NT2/D1 (cell line): Measurements from ENCODE around the gene CRYBG1.

Experiments
- SUZ12 ChIP-seq: IDR thresholded peaks from 2 replicates; pipeline ENCODE4 v1.6.1; 2011; ENCODE audit not compliant: insufficient read length, insufficient read depth; ENCODE audit errors: extremely low read depth
- YY1 ChIP-seq: IDR thresholded peaks from 2 replicates; pipeline ENCODE4 v1.6.1; 2011; ENCODE audit not compliant: insufficient read length, insufficient read depth

DNA sequence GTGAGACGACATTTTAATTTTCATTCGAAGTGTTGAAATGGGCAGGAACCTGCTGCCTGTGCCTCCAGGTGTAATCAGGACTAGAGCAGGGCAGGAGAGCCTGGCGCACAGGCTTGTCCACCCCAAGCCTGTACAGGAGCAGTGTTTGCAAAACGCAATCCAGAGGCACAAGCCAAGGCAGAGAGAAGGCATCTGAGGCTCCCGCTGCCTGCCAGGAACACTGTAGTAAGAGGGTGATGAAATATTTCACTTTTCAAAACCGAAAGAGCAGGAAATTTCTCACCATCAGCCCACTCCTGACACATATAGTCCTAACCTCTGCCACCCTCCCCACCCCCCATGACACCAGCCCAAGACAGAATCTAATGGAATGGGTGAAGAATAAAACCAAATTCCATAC lies 136.3 kb downstream of the CRYBG1 start:
- TF ChIP-seq YY1 (no peak), SUZ12 (no peak)
